Measurements from ENCODE around the gene SLC7A5.
"Not testable (repeated sequence)": the region's sequence is repeated elsewhere in the genome, so short reads cannot be mapped to it uniquely, and the experiment has no call there.

Gene SLC7A5

DNA sequence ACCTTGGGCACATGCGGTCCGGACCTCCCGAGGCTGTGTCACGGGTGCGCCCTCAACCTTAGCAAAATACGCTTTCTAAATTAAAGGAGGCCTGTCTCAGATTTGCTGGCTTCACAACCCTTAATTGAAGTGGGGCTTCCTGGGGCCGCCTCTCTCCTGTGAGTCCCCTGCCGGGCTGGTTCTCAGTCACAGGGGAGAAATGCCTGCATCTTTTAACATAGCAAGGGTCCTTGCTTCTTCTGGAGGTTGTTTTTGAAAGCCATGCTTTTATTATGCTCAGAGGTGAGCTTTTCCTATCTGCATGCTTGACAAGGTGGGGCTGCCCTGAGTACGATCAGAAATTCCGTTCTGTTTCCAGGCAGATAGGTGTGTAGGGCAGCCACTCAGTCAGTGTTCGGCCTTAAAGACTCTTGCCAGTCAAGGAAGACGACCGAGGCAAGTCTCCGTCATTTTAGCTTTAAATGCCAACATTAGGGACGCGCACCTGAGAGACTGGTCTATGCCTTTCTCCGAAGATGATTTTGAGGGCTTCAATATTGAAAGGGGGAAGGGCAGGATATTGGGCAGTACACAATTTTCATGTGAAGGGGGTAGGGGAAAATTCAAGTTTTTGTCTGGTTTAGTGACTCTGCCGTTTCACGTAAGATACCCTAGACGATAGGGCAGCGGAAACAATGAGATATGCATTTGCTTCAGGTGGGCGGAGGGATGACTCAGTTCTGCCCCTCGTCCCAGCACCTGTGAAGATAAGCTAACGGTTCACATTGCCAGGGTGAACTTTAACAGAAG is 5.5 kb upstream of the SLC7A5 start:
- H3K4me3 ChIP-seq (replicated peaks; ENCODE audit: low read depth, low read length): no peak overlapping the region
- no peak for DNase-seq (ENCODE audit: low read depth)
- TF ChIP-seq, protein P1, sequence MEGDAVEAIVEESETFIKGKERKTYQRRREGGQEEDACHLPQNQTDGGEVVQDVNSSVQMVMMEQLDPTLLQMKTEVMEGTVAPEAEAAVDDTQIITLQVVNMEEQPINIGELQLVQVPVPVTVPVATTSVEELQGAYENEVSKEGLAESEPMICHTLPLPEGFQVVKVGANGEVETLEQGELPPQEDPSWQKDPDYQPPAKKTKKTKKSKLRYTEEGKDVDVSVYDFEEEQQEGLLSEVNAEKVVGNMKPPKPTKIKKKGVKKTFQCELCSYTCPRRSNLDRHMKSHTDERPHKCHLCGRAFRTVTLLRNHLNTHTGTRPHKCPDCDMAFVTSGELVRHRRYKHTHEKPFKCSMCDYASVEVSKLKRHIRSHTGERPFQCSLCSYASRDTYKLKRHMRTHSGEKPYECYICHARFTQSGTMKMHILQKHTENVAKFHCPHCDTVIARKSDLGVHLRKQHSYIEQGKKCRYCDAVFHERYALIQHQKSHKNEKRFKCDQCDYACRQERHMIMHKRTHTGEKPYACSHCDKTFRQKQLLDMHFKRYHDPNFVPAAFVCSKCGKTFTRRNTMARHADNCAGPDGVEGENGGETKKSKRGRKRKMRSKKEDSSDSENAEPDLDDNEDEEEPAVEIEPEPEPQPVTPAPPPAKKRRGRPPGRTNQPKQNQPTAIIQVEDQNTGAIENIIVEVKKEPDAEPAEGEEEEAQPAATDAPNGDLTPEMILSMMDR (IDR thresholded peaks at IDR 0.05; ENCODE audit: low read length, missing control alignments): no peak

DNA sequence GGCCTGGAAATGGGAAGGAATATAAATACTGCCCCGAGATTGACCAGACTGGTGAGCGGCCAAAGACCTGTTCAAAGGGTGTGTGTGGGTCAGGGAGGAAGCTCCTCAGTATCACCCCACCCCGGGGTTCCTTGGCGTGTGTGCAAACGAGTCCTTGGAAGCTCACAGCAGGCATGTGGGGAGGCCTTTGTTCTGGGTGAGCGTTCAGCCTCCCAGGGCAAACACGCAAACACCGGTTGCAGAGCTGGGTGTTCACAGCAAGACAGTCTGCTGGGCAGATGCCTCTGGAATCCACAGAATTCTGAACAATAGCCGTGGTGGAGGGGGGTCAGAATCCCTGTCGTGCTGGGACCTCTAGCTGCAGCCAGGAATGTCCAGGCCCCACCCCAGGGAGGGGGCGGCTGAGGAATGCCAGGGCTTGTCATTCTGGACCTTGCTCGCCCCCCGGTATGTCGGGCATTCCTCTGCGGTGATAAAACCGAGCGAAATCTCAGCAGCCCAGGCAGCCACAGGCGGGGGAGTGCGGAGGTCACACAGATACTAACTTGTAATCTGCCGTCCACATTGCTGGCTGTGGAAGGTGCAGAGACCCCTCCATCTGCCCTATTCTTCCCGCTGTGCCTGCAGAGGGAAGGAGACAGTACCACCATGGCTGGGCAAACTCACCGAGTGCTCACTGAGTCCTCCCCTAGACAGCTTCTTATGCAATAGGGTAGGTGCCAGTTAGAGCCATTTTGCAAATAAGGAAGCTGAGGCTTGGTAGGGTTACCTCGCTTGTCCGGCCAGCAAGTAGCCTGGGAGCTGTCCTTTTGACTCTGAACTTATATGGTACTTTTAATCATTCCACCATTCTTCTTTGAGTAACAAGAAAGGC is 1.3 kb upstream of the SLC7A5 start:
- peak; percentile 79 for DNase-seq (ENCODE audit: low read depth)
- H3K4me3 ChIP-seq (replicated peaks; ENCODE audit: low read depth, low read length): not testable (repeated sequence)

DNA sequence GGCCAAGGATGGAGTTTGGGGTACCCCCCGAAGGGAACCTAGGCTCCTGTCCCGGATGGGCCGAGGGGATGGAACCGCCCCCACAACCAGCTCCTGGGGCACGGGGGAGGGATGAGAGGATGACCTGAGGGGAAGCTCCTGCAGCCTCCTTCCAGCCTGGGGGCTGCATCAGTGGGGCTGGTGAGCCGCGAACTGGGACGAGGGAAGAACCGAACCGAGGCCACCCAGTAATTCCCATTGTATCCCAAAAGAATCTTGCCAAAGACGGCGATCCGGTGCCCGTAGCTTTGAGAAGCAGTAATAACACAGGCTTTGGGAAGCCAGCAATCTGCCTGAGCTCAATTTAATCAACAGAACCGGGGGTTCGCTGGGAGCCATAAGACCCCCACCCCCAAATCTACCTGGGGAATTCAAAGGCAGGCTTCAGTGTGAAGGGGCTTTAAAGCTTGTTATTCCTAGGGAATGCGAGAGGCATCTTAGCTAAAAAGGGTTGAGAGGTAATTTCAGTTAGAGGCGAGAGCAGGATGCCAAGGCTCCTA is 641 bp upstream of the SLC7A5 start:
- not testable (repeated sequence) for DNase-seq (ENCODE audit: low read depth); H3K4me3 ChIP-seq (replicated peaks; ENCODE audit: low read depth, low read length)

DNA sequence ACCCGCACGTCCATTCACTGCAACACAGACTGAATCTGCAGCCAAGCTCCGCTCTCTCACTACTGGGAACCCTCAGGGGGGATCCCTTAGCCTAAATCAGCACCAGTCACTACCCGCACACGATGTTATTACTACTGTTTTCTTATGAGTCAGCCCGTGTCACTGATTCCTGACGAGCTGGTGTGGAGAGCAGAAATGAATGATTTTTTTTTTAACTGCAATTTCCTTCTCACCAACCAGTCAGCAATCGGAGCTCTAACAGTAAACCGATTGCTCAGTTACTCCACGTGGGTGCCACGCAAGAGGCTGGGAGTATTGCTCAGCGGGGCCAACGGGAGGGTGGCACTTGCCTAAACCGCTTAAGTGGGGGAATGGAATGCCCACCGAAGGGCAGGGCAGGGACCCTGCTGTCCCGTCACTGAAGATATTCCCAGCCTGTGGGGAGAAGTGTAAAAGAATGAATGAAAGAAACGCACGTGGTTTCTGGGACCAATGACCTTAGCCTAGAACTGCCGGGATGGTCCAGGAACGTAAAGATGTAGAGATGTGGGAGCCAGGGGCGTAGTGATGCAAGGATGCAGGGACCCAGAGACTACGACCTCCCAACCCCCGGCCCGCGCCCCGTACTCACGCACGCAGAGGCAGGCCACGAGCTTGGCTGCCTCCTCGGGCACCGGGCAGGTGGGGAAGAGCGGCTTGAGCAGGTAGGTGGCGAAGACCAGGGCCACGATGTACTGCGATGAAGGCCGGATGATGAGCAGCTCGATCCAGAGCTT is 865 bp downstream of the SLC7A5 start:
- DNase-seq (ENCODE audit: low read depth): peak; percentile 88
- peak overlapping the region; percentile 64 for H3K4me3 ChIP-seq (replicated peaks; ENCODE audit: low read depth, low read length)

DNA sequence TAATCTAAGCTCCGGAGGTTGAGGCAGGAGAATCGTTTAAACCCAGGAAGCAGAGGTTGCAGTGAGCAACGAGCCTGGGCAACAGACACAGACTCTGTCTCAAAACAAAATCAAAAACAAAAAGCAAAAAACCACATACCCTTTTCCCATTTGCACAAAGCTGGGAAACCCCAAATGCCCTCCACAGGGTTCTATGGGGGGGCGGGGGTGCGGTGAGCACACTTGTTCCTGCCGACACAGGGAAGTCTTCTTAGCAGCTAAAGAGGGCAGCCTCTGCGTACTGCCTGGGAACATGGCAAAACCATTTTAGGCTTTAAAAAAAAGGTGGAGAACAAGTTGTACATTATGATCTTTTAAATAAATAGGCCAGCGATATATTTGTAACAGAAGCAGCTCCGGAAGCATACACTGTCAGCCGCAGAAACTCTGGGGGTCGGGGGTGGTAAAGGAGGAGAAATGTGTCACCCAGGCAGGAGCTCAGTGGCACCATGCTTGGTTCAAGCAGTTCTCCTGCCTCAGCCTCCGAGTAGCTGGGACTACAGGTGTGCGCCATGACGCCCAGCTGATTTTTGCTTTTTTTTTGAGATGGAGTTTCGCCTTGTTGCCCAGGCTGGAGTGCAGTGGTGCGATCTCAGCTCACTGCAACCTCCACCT is 3.3 kb downstream of the SLC7A5 start:
- not testable (repeated sequence) for H3K4me3 ChIP-seq (replicated peaks; ENCODE audit: low read depth, low read length); DNase-seq (ENCODE audit: low read depth)

DNA sequence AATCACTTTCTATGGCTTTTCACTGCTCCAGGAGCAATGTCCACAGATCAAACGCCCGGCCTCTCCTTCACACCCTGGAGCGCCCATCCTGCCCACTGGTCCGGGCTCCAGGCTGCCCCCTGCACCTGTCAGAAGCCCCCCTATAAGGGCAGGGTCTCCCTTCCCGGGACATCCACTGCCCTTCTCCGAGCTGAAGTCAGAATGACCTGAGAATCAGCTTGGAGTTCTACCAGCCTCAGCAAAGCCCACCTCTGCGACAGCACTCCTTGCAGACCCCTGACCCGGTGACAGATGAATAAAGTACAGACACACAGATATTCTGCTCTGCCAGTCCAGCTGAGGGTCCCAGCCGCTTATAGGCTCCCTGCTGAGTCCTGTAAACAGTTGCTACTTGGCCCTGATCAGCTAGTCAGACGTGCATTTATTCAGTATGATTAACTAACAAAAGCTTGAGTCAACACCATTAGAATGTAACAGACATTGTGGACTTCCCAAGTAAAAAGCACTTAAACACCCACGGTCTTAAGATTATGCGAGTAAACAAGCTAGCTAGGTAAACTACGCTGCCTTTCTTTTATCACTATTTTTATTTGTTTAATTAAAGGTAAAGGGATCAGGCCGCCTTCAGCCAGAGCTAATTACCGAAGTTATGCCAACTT is 4.8 kb downstream of the SLC7A5 start:
- no peak overlapping the region for H3K4me3 ChIP-seq (replicated peaks; ENCODE audit: low read depth, low read length)
- DNase-seq (ENCODE audit: low read depth): no peak
- TF ChIP-seq, protein P1 (IDR thresholded peaks at IDR 0.05; ENCODE audit: low read length, missing control alignments): no peak

DNA sequence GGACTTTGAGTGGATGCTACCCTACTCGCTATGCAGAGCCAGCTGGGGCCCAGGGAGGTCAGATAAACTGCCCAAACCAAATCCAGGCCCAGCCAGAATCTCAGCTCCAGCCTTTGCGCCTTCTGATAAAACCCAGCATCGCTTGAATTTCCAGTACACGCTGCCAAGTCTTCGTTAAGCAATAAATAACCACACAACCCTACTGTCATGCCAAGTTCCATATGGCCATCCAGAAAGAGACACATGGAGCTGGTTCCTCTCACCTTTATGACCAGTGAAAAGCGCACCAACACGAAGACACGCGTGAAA is 6.0 kb downstream of the SLC7A5 start:
- peak; percentile 23 for DNase-seq (ENCODE audit: low read depth)
- not testable (repeated sequence) for H3K4me3 ChIP-seq (replicated peaks; ENCODE audit: low read depth, low read length)

DNA sequence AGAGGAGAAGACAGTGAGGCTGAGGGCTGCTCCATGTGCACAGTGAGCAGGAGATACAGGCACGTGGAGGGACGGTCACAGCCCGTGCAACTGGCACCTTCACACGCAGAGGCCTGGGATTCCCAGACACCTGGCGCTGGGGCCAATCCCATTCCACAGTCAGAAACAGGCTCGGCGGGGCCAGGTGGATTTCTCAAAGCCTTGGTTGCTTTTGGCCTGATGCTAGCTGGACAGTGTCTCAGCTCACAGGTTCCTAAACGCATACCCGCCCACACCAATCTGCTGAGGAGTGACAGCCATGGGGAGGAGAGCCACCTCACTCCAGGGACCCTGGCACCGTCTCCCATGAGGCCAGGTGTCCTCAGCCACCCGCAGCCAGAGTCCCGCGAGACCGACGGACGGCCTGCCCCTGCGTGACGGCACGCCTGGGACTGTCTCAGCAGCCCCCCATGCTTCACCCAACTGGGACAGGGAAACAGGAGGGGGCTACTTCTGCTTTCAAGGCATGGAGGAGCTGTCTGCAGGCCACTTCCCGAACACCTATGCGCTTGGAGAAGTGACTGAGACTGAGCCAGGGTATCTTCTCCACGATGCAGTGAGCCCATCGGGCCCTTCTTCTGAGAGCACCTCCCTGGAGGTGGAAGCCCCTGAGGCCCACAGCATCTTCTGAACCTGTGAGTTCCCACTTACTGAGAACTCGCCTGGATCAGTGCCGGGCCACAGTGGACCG is 6.5 kb downstream of the SLC7A5 start:
- not testable (repeated sequence) for H3K4me3 ChIP-seq (replicated peaks; ENCODE audit: low read depth, low read length); DNase-seq (ENCODE audit: low read depth)

DNA sequence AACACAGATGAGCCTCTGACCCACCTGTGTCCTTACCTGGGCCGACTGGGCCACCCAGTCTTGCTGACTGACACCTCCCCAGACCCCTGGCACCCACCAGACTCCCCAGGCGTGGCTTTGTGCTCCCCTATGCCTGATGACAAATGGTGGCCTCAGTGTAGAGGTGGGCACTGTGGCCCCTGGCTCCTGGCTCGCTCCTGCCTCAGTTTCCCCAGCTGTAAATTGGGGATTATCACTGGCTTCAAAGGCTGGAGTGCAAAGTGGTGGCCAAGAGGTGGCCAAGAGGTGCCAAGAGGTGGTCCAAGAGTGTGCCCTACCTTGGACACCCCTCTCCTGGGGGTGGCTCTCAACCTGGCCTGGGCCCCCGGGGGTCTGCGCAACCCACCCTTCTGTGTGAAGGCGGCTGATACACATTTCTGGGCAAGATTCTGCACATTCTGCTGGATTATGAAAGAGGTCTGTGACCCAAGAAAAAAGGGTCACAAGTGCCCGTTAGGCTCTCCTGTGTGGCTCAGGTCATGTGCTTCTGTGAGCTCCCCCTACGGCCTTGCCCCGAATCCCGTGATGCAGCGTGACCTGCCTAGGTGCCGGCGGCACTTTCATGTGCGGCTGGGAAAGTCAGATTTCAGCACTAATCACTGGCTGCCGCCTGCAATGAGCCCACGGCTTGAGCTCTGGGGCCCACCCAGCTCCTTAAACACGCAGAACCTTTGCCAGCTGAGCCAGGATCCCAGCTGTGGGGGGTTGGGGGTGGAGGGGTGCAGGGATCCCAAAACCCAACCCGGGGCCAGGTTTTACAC is 7.8 kb downstream of the SLC7A5 start:
- not testable (repeated sequence) for DNase-seq (ENCODE audit: low read depth); H3K4me3 ChIP-seq (replicated peaks; ENCODE audit: low read depth, low read length)

Data from fibroblast of pulmonary artery (primary cell).